ENCODE data around the gene CWC27.

GRCh38 chr5:64969578-64969977 is 200.8 kb downstream of the CWC27 start:
- no peak for TF ChIP-seq SCRT1 (tag by site-specific recombination; IDR thresholded peaks at IDR 0.05; ENCODE audit: borderline replicate concordance)
- TF ChIP-seq ZNF138 (tag by site-specific recombination; IDR thresholded peaks at IDR 0.05; ENCODE audit: borderline replicate concordance) = no peak
- no peak for TF ChIP-seq CTCF (tag by site-specific recombination; IDR thresholded peaks at IDR 0.05)
- no peak for TF ChIP-seq BCL11A (tag by site-specific recombination; IDR thresholded peaks at IDR 0.05; ENCODE audit: low read depth)
